ENCODE results near the gene METRN. TPM values are rescaled to one million over a fixed set of nuclear protein-coding genes. Genes with fewer than 3 reads are reported as not detected.
"Not testable (repeated sequence)": the region's sequence is repeated elsewhere in the genome, so short reads cannot be mapped to it uniquely, and the experiment has no call there.

METRN gene
- total RNA-seq, 4 donors from 2014 or later = 4.9 to 47.2 (median 35.2) TPM

GRCh38 chr16:740764-741505 is 26.0 kb downstream of the METRN start, which contains the start of gene CIAO3:
Gene CIAO3 (minus strand): TSS chr16:740997. CDS start chr16:740985, 12 bp downstream.
- peak; percentile 83 for TF ChIP-seq POLR2A (IDR thresholded peaks at IDR 0.05)
- peak; percentile 95 to 99 (median 99) for TF ChIP-seq POLR2AphosphoS5 (IDR thresholded peaks at IDR 0.05)
- TF ChIP-seq CTCF (IDR thresholded peaks at IDR 0.05) = peak; percentile 79 to 99 (median 97)
- no peak for TF ChIP-seq EP300 (IDR thresholded peaks at IDR 0.05; ENCODE audit: low read depth)
- intact Hi-C loops (cut with DNase I; ENCODE audit: low total_unique reads) (loop anchor here (2.0 kb wide), 1 partner anchor 28 kb away; no protein-coding TSS in a partner anchor), in situ Hi-C loops (cut with MboI; ENCODE audit: low pct_ligation_motif_present in 1 of 4, low pct_unique_long_range_greater_than_20kb in 1 of 4, low sequenced_read_pairs in 3 of 4) (no loop called here)
- Histone ChIP-seq H3K9me3 (no peaks in the 10 kb centered on the region), H3K4me3 (peak within 1 kb of the TSS; percentile 78 to 86 (median 84)), H3K36me3 (no peaks in the 10 kb centered on the region), H3K27me3 (peaks cover 3% of the 10 kb centered on the region), H3K27ac (peak within 1 kb of the TSS; percentile 75 to 87 (median 81)), H3K4me1 (peaks cover 7 to 20% (median 14%) of the 10 kb centered on the region in 4 donors)
- DNase-seq = peak; percentile 91
- WGBS, 2 donors (ENCODE audit: low coverage in 1 of 2) = 2% methylated on average over 61 of the region's 79 CpGs; no CpG with 5 or more reads in 1 of the 2 donors

GRCh38 chr16:741986-742629 is 27.2 kb downstream of the METRN start:
- no peak overlapping the region for H3K27ac ChIP-seq
- peaks cover 7 to 20% (median 14%) of the 10 kb centered on the region in 4 donors for H3K4me1 ChIP-seq
- no peak overlapping the region for H3K4me3 ChIP-seq
- no peaks in the 10 kb centered on the region for H3K36me3 ChIP-seq
- H3K27me3 ChIP-seq = peaks cover 3% of the 10 kb centered on the region
- no peak for DNase-seq
- in situ Hi-C loops (cut with MboI; ENCODE audit: low pct_ligation_motif_present in 1 of 4, low pct_unique_long_range_greater_than_20kb in 1 of 4, low sequenced_read_pairs in 3 of 4) = no loop called here
- H3K9me3 ChIP-seq = no peaks in the 10 kb centered on the region
- 90% methylated on average over 15 of the region's 15 CpGs; no CpG with 5 or more reads in 1 of the 2 donors for WGBS, 2 donors (ENCODE audit: low coverage in 1 of 2)
- TF ChIP-seq EP300 (IDR thresholded peaks at IDR 0.05; ENCODE audit: low read depth) (no peak), POLR2A (IDR thresholded peaks at IDR 0.05) (no peak), CTCF (IDR thresholded peaks at IDR 0.05) (no peak), POLR2AphosphoS5 (IDR thresholded peaks at IDR 0.05) (no peak)
- intact Hi-C loops (cut with DNase I; ENCODE audit: low total_unique reads) = loop anchor here (2.0 kb wide), 1 partner anchor 29 kb away; no protein-coding TSS in a partner anchor

- H3K4me1 ChIP-seq = peaks cover 7 to 17% (median 14%) of the 10 kb centered on the region in 4 donors
- DNase-seq; intact Hi-C loops (cut with DNase I; ENCODE audit: low total_unique reads); in situ Hi-C loops (cut with MboI; ENCODE audit: low pct_ligation_motif_present in 1 of 4, low pct_unique_long_range_greater_than_20kb in 1 of 4, low sequenced_read_pairs in 3 of 4); H3K4me3 ChIP-seq; H3K36me3 ChIP-seq; H3K27ac ChIP-seq; H3K27me3 ChIP-seq; H3K9me3 ChIP-seq: not testable (repeated sequence)
- 70 to 83% methylated on average over 2 to 14 of the region's 14 CpGs for WGBS, 2 donors (ENCODE audit: low coverage in 1 of 2)
These were observed 28.0 kb downstream of the METRN start for GRCh38 chr16:742894-743293.

- Histone ChIP-seq H3K36me3 (no peaks in the 10 kb centered on the region), H3K27ac (no peak overlapping the region), H3K9me3 (no peaks in the 10 kb centered on the region), H3K27me3 (peaks cover 8% of the 10 kb centered on the region), H3K4me3 (no peak overlapping the region), H3K4me1 (peaks cover 7 to 17% (median 14%) of the 10 kb centered on the region in 4 donors)
- intact Hi-C loops (cut with DNase I; ENCODE audit: low total_unique reads) = no loop called here
- WGBS, 2 donors (ENCODE audit: low coverage in 1 of 2) = 83% methylated on average over 21 of the region's 21 CpGs; no CpG with 5 or more reads in 1 of the 2 donors
- no peak for TF ChIP-seq POLR2AphosphoS5 (IDR thresholded peaks at IDR 0.05)
- TF ChIP-seq POLR2A (IDR thresholded peaks at IDR 0.05) = no peak
- TF ChIP-seq CTCF (IDR thresholded peaks at IDR 0.05) = no peak
- TF ChIP-seq EP300 (IDR thresholded peaks at IDR 0.05; ENCODE audit: low read depth) = no peak
- in situ Hi-C loops (cut with MboI; ENCODE audit: low pct_ligation_motif_present in 1 of 4, low pct_unique_long_range_greater_than_20kb in 1 of 4, low sequenced_read_pairs in 3 of 4) = no loop called here
- DNase-seq = no peak
These were observed 29.0 kb downstream of the METRN start for GRCh38 chr16:743794-744500.

Measured in transverse colon (tissue), 4 donors.